IMR-90 (cell line): ENCODE measurements around the gene NSUN4. TPM values are rescaled to one million over a fixed set of nuclear protein-coding genes. Genes with fewer than 3 reads are reported as not detected.
"Not testable (repeated sequence)": the region's sequence is repeated elsewhere in the genome, so short reads cannot be mapped to it uniquely, and the experiment has no call there.

Experiments
- ATAC-seq: fragments of 200-7000 bp; cut with Tn5 transposase; 2 replicates; pipeline ENCODE4 v1.9.1; 2020; ENCODE audit warnings: low read depth, mild to moderate bottlenecking, moderate library complexity
- BruUV-seq: library from RNA; stranded (reverse); fragments of 400-500 nt; replicated peaks from 2 replicates; lab custom pipeline; 2021; lab: Mats Ljungman, UMichigan
- CTCF ChIA-PET: fragments of 300-600 bp; formaldehyde crosslinking; extraction: SDS; loops from one replicate; lab custom pipeline; 2021; ENCODE audit warnings: antibody characterized with exemption; lab: Yijun Ruan, JAX
- POLR2A ChIA-PET: fragments of 300-600 bp; sonication (Branson Sonifier 250); formaldehyde crosslinking; loops from one replicate; lab custom pipeline; 2022; ENCODE audit warnings: antibody characterized with exemption; ENCODE audit not compliant: unreplicated experiment; lab: Charles Lee
- DNase-seq: peaks from one replicate; pipeline ENCODE4 v3.0.0; 2013
- H2AFZ ChIP-seq: replicated peaks from 2 replicates; pipeline ENCODE3; 2013; ENCODE audit warnings: low read length, mild to moderate bottlenecking; ENCODE audit not compliant: poor library complexity
- H2AK5ac ChIP-seq: 2 replicates; pipeline ENCODE4 v1.6.1; 2013; ENCODE audit warnings: low read depth, low read length, inconsistent platforms
- H2AK9ac ChIP-seq: replicated peaks from 2 replicates; pipeline ENCODE3; 2013; ENCODE audit warnings: mild to moderate bottlenecking, low read depth, low read length, moderate library complexity; ENCODE audit not compliant: poor library complexity
- H2BK120ac ChIP-seq: 2 replicates; pipeline ENCODE4 v1.6.1; 2013; ENCODE audit warnings: low read depth, low read length, inconsistent platforms
- H2BK15ac ChIP-seq: 3 replicates; pipeline ENCODE4 v1.6.1; 2013; ENCODE audit warnings: low read depth, low read length, inconsistent platforms
- H2BK20ac ChIP-seq: 2 replicates; pipeline ENCODE4 v1.6.1; 2013; ENCODE audit warnings: low read depth, mild to moderate bottlenecking, inconsistent platforms, low read length, moderate library complexity
- H2BK5ac ChIP-seq: 2 replicates; pipeline ENCODE4 v1.6.1; 2013; ENCODE audit warnings: mild to moderate bottlenecking, low read depth, low read length, inconsistent platforms; ENCODE audit not compliant: poor library complexity, severe bottlenecking
- H3K14ac ChIP-seq: replicated peaks from 2 replicates; pipeline ENCODE4 v1.6.1; 2013; ENCODE audit warnings: low read depth, low read length, inconsistent platforms
- H3K18ac ChIP-seq: 2 replicates; pipeline ENCODE4 v1.6.1; 2013; ENCODE audit warnings: low read depth, low read length, control low read depth
- H3K23ac ChIP-seq: 2 replicates; pipeline ENCODE4 v1.6.1; 2013; ENCODE audit warnings: low read depth, low read length, inconsistent platforms
- H3K27ac ChIP-seq: 2 replicates; pipeline ENCODE4 v1.5.1; 2013; ENCODE audit warnings: mild to moderate bottlenecking, control low read depth, low read length; ENCODE audit not compliant: insufficient read depth
- H3K27me3 ChIP-seq: 2 replicates; pipeline ENCODE4 v1.6.1; 2013; ENCODE audit warnings: low read length; ENCODE audit not compliant: control insufficient read depth, insufficient read depth
- H3K36me3 ChIP-seq: 2 replicates; pipeline ENCODE4 v1.6.1; 2013; ENCODE audit warnings: low read length, mixed read lengths; ENCODE audit not compliant: control insufficient read depth, insufficient read depth
- H3K4ac ChIP-seq: 2 replicates; pipeline ENCODE4 v1.6.1; 2013; ENCODE audit warnings: low read depth, low read length, inconsistent platforms
- H3K4me1 ChIP-seq: 2 replicates; pipeline ENCODE4 v1.6.1; 2013; ENCODE audit warnings: low read length, mixed read lengths; ENCODE audit not compliant: control insufficient read depth, insufficient read depth
- H3K4me2 ChIP-seq: 2 replicates; pipeline ENCODE4 v1.6.1; 2013; ENCODE audit warnings: low read depth, mild to moderate bottlenecking, control low read depth, low read length, moderate library complexity
- H3K4me3 ChIP-seq: 2 replicates; pipeline ENCODE4 v1.5.1; 2013; ENCODE audit warnings: low read depth, mild to moderate bottlenecking, control low read depth, low read length, moderate library complexity; ENCODE audit not compliant: insufficient read depth
- H3K56ac ChIP-seq: 2 replicates; pipeline ENCODE4 v1.6.1; 2013; ENCODE audit warnings: low read length, inconsistent platforms; ENCODE audit not compliant: insufficient read depth; ENCODE audit errors: extremely low read depth
- H3K79me1 ChIP-seq, 2 experiments: 2 replicates each; pipeline ENCODE4 v1.6.1; 2013; ENCODE audit warnings: low read length in 2 of 2, inconsistent platforms in 1 of 2, low read depth in 1 of 2
- H3K9ac ChIP-seq: 2 replicates; pipeline ENCODE4 v1.6.1; 2013; ENCODE audit warnings: low read depth, low read length, control low read depth
- H3K9me1 ChIP-seq: 2 replicates; pipeline ENCODE4 v1.6.1; 2013; ENCODE audit warnings: low read length, inconsistent platforms; ENCODE audit not compliant: insufficient read depth
- H3K9me3 ChIP-seq: 2 replicates; pipeline ENCODE4 v1.6.1; 2013; ENCODE audit warnings: low read length; ENCODE audit not compliant: control insufficient read depth, insufficient read depth
- H4K20me1 ChIP-seq: 2 replicates; pipeline ENCODE4 v1.6.1; 2013; ENCODE audit warnings: low read length, inconsistent platforms; ENCODE audit not compliant: insufficient read depth
- H4K5ac ChIP-seq: 2 replicates; pipeline ENCODE4 v1.6.1; 2013; ENCODE audit warnings: mild to moderate bottlenecking, low read depth, low read length, control low read depth
- H4K8ac ChIP-seq, 2 experiments: 2 replicates each; pipeline ENCODE4 v1.6.1; 2013; ENCODE audit warnings: low read depth in 2 of 2, low read length in 2 of 2, control low read depth in 1 of 2, inconsistent platforms in 1 of 2
- H4K91ac ChIP-seq: 2 replicates; pipeline ENCODE4 v1.6.1; 2013; ENCODE audit warnings: low read depth, low read length, inconsistent platforms; ENCODE audit not compliant: insufficient read depth
- WGBS, 2 experiments: methylation state at CpG; one replicate each; pipeline versions ENCODE4 v1.1.5 to v1.1.7; 2013; ENCODE audit warnings: missing lambda C conversion rate in 2 of 2; ENCODE audit not compliant: insufficient read length in 1 of 2; ENCODE audit errors: extremely low coverage in 2 of 2; 5-methylcytosine and 5-hydroxymethylcytosine counted together
- dilution Hi-C: fragments of 300-500 bp; cut with HindIII; formaldehyde crosslinking; loops from one replicate; pipeline ENCODE4 v1.14.3; 2018; ENCODE audit warnings: low sequenced_read_pairs; ENCODE audit not compliant: unreplicated experiment
- in situ Hi-C: fragments of 300-500 bp; cut with MboI; formaldehyde crosslinking; loops from 3 replicates; pipeline ENCODE4 v1.14.3; 2019; ENCODE audit warnings: low sequenced_read_pairs, inconsistent platforms, mixed read lengths
- intact Hi-C: fragments of 100-400 bp; cut with micrococcal nuclease; formaldehyde crosslinking; loops from 2 replicates; pipeline ENCODE4 v1.10.0; 2022
- polyA plus RNA-seq, 3 experiments: library from polyadenylated mRNA; depleted of rRNA; stranded (reverse); fragments of >200 nt; gene quantifications; 2 replicates each; pipeline ENCODE4 v1.2.3, GENCODE V29; 2012; ENCODE audit warnings: low replicate concordance in 1 of 3
- total RNA-seq: library from RNA; depleted of rRNA; stranded (reverse); fragments of >200 nt; gene quantifications from 2 replicates; pipeline ENCODE4 v1.2.3, GENCODE V29; 2012

Gene NSUN4
- total and polyA plus RNA-seq, 2 of the 4 experiments (the other 2 are of a cell fraction), result 10.9 to 13.0 TPM

- H2AFZ ChIP-seq, H3K27me3 ChIP-seq, H4K91ac ChIP-seq, H2AK9ac ChIP-seq, H3K79me1 ChIP-seq, intact Hi-C loops, H3K9me3 ChIP-seq, H4K8ac ChIP-seq, H2BK15ac ChIP-seq, H3K9me1 ChIP-seq, H3K18ac ChIP-seq, POLR2A ChIA-PET, H3K27ac ChIP-seq, H3K14ac ChIP-seq, H3K9ac ChIP-seq, H2BK120ac ChIP-seq, CTCF ChIA-PET, H2BK5ac ChIP-seq, in situ Hi-C loops, ATAC-seq, H3K4ac ChIP-seq, H3K23ac ChIP-seq, DNase-seq, H3K4me2 ChIP-seq, H2BK20ac ChIP-seq, H4K5ac ChIP-seq, H3K4me3 ChIP-seq, H4K20me1 ChIP-seq, BruUV-seq, H3K56ac ChIP-seq, H3K4me1 ChIP-seq, H2AK5ac ChIP-seq, dilution Hi-C loops: not testable (repeated sequence)
- WGBS, 2 experiments, result 100% methylated on average over 1 of the region's 8 CpGs; no CpG with 5 or more reads in 1 of the 2 experiments
- H3K36me3 ChIP-seq, result peaks cover 34% of the 10 kb centered on the region
These were observed 25.2 kb downstream of the NSUN4 start for GRCh38 chr1:46365796-46366195.
